Stomach (tissue), 9 donors: Measurements from ENCODE around the gene C11orf86. TPM values are rescaled to one million over a fixed set of nuclear protein-coding genes. Genes with fewer than 3 reads are reported as not detected.

Experiments used
- DNase-seq, 2 donors: peaks; one replicate each; pipeline versions ENCODE4 v3.0.0 to v3.0.0-alpha.2; 2013 to 2019
- H3K27ac ChIP-seq, 5 donors: fragments of 200-600 bp in 4 of 5; sonication (generic) in 4 of 5; one replicate each; pipeline ENCODE4 v1.5.1; 2013 to 2019; ENCODE audit warnings: mild to moderate bottlenecking in 1 of 5, moderate library complexity in 1 of 5
- H3K27me3 ChIP-seq, 3 donors: fragments of 200-600 bp; sonication (generic); one replicate each; pipeline ENCODE4 v1.5.1; 2017 to 2019; ENCODE audit warnings: mixed run types in 1 of 3
- H3K36me3 ChIP-seq, 4 donors: fragments of 200-600 bp; sonication (generic); 1 replicate in 3 of 4; 2 replicates in 1 of 4; pipeline ENCODE4 v1.5.1; 2016 to 2019
- H3K4me1 ChIP-seq, 4 donors: fragments of 200-600 bp; sonication (generic); one replicate each; pipeline ENCODE4 v1.5.1; 2016 to 2019
- H3K4me3 ChIP-seq, 4 donors: fragments of 200-600 bp; sonication (generic) in 3 of 4; one replicate each; pipeline ENCODE4 v1.5.1; 2016 to 2019; ENCODE audit warnings: mild to moderate bottlenecking in 1 of 4
- H3K9me3 ChIP-seq, 4 donors: fragments of 200-600 bp; sonication (generic); one replicate each; pipeline ENCODE4 v1.5.1; 2016 to 2019
- EP300 ChIP-seq: sonication (generic); formaldehyde crosslinking; IDR thresholded peaks from one replicate; pipeline ENCODE4 v1.6.1; 2017; ENCODE audit warnings: antibody characterized with exemption
- POLR2A ChIP-seq, 4 donors: fragments of 450-650 bp; IDR thresholded peaks; one replicate each; pipeline ENCODE4 v1.6.1; 2016; ENCODE audit warnings: antibody characterized with exemption in 4 of 4, control low read depth in 2 of 4, mild to moderate bottlenecking in 1 of 4, moderate library complexity in 1 of 4
- POLR2AphosphoS5 ChIP-seq, 3 donors: sonication (generic); formaldehyde crosslinking; IDR thresholded peaks; one replicate each; pipeline ENCODE4 v1.6.1; 2016; ENCODE audit warnings: antibody characterized with exemption in 3 of 3
- WGBS, 5 donors: extraction: QIAGEN DNeasy Blood & Tissue Kit in 3 of 5; methylation state at CpG; one replicate each; pipeline versions ENCODE4 v1.1.5 to v1.1.7; 2013 to 2018; 5-methylcytosine and 5-hydroxymethylcytosine counted together
- intact Hi-C: fragments of 100-400 bp; cut with DNase I; formaldehyde crosslinking; loops from one replicate; pipeline ENCODE4 v1.15.1; 2023; ENCODE audit warnings: low total_unique reads
- polyA plus RNA-seq, 3 donors: library from polyadenylated mRNA; stranded (reverse); fragments of 200-250 nt; gene quantifications; one replicate each; pipeline ENCODE4 v1.2.3, GENCODE V29; 2013
- total RNA-seq, 5 donors: library from RNA; depleted of rRNA; stranded (reverse); fragments of >200 nt; gene quantifications; one replicate each; pipeline versions ENCODE4 v1.1.0 to v1.2.3, GENCODE V29; 2014 to 2016
- TF ChIP-seq, protein P1 (sequence below), 7 experiments: fragments of 450-650 bp in 4 of 7; fragments of 200-600 bp in 3 of 7; sonication (generic) in 3 of 7; IDR thresholded peaks; one replicate each; pipeline ENCODE4 v1.5.1; 2016 to 2019; ENCODE audit warnings: antibody characterized with exemption in 7 of 7, control low read depth in 2 of 7, mild to moderate bottlenecking in 1 of 7
- donor health status: healthy with polysubstance abuse.
- donor health status: Bipolar disorder and iron deficiency.
- donor health status: healthy.

The C11orf86 gene
- total and polyA plus RNA-seq, 8 donors: 0.37 to 2.9 (median 1.1) TPM; not detected in 5

DNA sequence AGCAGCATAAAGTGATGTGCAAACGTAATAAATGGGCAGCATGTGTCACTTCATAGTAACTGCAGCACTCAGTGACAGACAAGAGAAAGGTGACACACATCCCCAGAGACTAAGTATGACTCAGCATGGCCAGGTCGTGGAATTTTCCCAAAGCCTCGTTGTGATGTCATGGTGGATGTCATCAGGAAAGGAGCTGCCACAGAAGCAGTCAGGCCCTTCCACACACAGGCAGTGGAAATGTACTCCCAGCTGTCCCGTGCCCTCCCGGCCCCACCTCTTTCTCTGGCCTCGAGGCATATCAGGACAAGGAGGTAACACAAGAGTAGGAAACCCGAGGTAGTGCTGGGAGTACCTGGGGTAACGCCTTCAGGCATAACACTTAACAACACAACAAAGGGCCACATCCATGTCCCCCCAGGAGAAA is 25.0 kb upstream of the C11orf86 start:
- peaks cover 0 to 8% (median 6%) of the 10 kb centered on the region in 4 donors for H3K4me1 ChIP-seq
- 30 to 51% (median 44%) methylated on average over 8 of the region's 8 CpGs for WGBS, 5 donors
- H3K4me3 ChIP-seq: no peak overlapping the region
- H3K9me3 ChIP-seq: no peaks in the 10 kb centered on the region
- TF ChIP-seq, protein P1, sequence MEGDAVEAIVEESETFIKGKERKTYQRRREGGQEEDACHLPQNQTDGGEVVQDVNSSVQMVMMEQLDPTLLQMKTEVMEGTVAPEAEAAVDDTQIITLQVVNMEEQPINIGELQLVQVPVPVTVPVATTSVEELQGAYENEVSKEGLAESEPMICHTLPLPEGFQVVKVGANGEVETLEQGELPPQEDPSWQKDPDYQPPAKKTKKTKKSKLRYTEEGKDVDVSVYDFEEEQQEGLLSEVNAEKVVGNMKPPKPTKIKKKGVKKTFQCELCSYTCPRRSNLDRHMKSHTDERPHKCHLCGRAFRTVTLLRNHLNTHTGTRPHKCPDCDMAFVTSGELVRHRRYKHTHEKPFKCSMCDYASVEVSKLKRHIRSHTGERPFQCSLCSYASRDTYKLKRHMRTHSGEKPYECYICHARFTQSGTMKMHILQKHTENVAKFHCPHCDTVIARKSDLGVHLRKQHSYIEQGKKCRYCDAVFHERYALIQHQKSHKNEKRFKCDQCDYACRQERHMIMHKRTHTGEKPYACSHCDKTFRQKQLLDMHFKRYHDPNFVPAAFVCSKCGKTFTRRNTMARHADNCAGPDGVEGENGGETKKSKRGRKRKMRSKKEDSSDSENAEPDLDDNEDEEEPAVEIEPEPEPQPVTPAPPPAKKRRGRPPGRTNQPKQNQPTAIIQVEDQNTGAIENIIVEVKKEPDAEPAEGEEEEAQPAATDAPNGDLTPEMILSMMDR (IDR thresholded peaks at IDR 0.05): no peak
- TF ChIP-seq POLR2AphosphoS5 (IDR thresholded peaks at IDR 0.05) (no peak), EP300 (no peak), POLR2A (IDR thresholded peaks at IDR 0.05) (no peak)
- peak overlapping the region in 4 of 5 donors; percentile 7 to 47 (median 44) for H3K27ac ChIP-seq
- H3K36me3 ChIP-seq: peaks cover 0 to 5% (median 0%) of the 10 kb centered on the region in 4 donors
- H3K27me3 ChIP-seq: no peaks in the 10 kb centered on the region
- peak; percentile 45 to 78 for DNase-seq
- intact Hi-C loops: no loop called here

DNA sequence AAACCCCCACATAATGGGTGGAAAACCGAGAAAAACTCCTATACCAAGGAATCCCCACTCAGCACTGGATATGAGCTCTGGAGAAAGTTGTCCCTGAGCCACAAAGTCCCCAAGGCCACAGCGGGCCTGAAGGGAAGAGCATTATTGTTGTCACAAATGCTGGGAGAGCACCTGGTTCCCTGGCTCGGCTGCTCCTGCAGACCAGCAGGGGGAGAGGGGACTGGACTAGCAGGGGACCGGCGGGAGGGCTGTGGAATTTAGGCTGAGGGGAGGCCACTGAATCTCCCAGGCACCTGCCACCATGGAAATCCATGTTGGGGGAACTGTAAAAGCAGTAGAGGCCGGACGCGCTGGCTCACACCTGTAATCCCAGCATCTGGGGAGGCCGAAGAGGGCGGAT is 24.0 kb upstream of the C11orf86 start:
- no peak for TF ChIP-seq EP300
- TF ChIP-seq, protein P1 (IDR thresholded peaks at IDR 0.05): no peak
- no peak for TF ChIP-seq POLR2AphosphoS5 (IDR thresholded peaks at IDR 0.05)
- TF ChIP-seq POLR2A (IDR thresholded peaks at IDR 0.05): no peak
- Histone ChIP-seq H3K9me3 (no peaks in the 10 kb centered on the region), H3K36me3 (peaks cover 0 to 5% (median 0%) of the 10 kb centered on the region in 4 donors), H3K27ac (peak overlapping the region in 3 of 5 donors; percentile 42 to 66 (median 46)), H3K4me1 (peaks cover 0 to 9% (median 8%) of the 10 kb centered on the region in 4 donors), H3K27me3 (no peaks in the 10 kb centered on the region), H3K4me3 (no peak overlapping the region)
- WGBS, 5 donors: 90 to 96% (median 94%) methylated on average over 10 of the region's 10 CpGs
- DNase-seq: no peak
- intact Hi-C loops: no loop called here

- Histone ChIP-seq H3K27me3 (no peaks in the 10 kb centered on the region), H3K36me3 (peaks cover 0 to 5% (median 0%) of the 10 kb centered on the region in 4 donors), H3K4me1 (peaks cover 2 to 17% (median 11%) of the 10 kb centered on the region in 4 donors), H3K27ac (peak overlapping the region in 4 of 5 donors; percentile 56 to 66 (median 60)), H3K4me3 (no peak overlapping the region), H3K9me3 (no peaks in the 10 kb centered on the region)
- 40 to 55% (median 46%) methylated on average over 7 of the region's 7 CpGs for WGBS, 5 donors
- TF ChIP-seq POLR2A (IDR thresholded peaks at IDR 0.05): no peak
- TF ChIP-seq, protein P1 (IDR thresholded peaks at IDR 0.05): no peak
- no peak for TF ChIP-seq POLR2AphosphoS5 (IDR thresholded peaks at IDR 0.05)
- TF ChIP-seq EP300: no peak
- peak; percentile 62 to 64 for DNase-seq
- intact Hi-C loops: no loop called here
Observed at GRCh38 chr11:66951927-66952337, 23.2 kb upstream of the C11orf86 start.

DNA sequence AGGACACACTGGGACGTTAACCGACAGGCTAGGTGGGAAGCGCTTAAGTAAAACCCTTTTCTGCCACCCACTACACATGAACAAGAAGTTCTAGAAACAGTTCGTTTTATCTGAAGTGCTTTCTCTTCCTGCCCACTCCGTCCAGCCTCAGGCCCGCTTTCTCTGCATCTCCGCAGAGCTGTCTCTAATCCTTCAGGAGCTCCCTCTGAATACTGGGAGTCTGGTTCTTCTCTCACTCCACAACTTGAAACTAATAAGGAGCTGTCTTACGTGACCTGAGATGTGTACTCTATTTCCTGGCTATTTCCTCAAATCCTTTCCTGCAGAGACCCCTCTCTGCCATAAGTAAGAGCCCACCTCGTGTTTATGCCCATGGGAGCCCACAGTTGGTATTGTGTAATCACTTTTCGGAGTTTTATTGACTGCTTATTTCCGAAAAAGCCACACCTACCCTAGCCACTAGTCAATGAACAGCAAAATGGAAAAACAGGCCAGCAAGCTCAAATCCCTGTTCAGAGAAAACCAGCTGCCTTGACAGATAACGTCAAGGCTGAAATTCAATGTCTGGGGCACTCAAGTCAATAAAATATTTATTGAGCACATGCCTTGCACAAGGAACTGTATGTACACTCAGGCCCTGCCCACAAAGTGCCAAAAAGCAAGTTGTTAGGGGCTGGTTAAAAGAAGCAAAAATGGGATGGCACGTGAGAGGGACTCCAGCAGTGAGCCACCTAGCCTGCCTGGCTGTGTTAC is 21.8 kb upstream of the C11orf86 start:
- Histone ChIP-seq H3K4me1 (peaks cover 11 to 26% (median 22%) of the 10 kb centered on the region in 4 donors), H3K36me3 (peaks cover 0 to 5% (median 0%) of the 10 kb centered on the region in 4 donors), H3K27me3 (no peaks in the 10 kb centered on the region), H3K9me3 (no peaks in the 10 kb centered on the region), H3K27ac (peak overlapping the region in 2 of 5 donors; percentile 35 to 66), H3K4me3 (no peak overlapping the region)
- TF ChIP-seq POLR2A (IDR thresholded peaks at IDR 0.05) (no peak), POLR2AphosphoS5 (IDR thresholded peaks at IDR 0.05) (no peak), EP300 (no peak)
- TF ChIP-seq, protein P1 (IDR thresholded peaks at IDR 0.05): no peak
- DNase-seq: no peak
- intact Hi-C loops: no loop called here
- WGBS, 5 donors: 78 to 84% (median 82%) methylated on average over 13 of the region's 13 CpGs
